Body of pancreas (tissue), 4 donors: ENCODE data around the gene EFNA1.

Experiments used
- POLR2A ChIP-seq, 3 donors: fragments of 450-650 bp; IDR thresholded peaks; one replicate each; pipeline ENCODE4 v1.6.1; 2016; ENCODE audit warnings: antibody characterized with exemption in 3 of 3, mild to moderate bottlenecking in 2 of 3
- TF ChIP-seq, protein P1 (sequence below), 7 experiments: fragments of 450-650 bp in 4 of 7; fragments of 200-600 bp in 3 of 7; sonication (generic) in 3 of 7; IDR thresholded peaks; one replicate each; pipeline ENCODE4 v1.5.1; 2016 to 2019; ENCODE audit warnings: antibody characterized with exemption in 7 of 7

DNA sequence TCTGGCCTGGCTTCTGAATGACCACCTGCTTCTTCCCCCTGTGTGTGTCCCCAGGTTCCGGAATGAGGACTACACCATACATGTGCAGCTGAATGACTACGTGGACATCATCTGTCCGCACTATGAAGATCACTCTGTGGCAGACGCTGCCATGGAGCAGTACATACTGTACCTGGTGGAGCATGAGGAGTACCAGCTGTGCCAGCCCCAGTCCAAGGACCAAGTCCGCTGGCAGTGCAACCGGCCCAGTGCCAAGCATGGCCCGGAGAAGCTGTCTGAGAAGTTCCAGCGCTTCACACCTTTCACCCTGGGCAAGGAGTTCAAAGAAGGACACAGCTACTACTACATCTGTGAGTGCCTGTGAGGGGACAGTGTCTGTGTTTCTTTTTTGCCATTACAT, 3.6 kb downstream of the EFNA1 start:
- TF ChIP-seq, protein P1, sequence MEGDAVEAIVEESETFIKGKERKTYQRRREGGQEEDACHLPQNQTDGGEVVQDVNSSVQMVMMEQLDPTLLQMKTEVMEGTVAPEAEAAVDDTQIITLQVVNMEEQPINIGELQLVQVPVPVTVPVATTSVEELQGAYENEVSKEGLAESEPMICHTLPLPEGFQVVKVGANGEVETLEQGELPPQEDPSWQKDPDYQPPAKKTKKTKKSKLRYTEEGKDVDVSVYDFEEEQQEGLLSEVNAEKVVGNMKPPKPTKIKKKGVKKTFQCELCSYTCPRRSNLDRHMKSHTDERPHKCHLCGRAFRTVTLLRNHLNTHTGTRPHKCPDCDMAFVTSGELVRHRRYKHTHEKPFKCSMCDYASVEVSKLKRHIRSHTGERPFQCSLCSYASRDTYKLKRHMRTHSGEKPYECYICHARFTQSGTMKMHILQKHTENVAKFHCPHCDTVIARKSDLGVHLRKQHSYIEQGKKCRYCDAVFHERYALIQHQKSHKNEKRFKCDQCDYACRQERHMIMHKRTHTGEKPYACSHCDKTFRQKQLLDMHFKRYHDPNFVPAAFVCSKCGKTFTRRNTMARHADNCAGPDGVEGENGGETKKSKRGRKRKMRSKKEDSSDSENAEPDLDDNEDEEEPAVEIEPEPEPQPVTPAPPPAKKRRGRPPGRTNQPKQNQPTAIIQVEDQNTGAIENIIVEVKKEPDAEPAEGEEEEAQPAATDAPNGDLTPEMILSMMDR (IDR thresholded peaks at IDR 0.05), result no peak
- TF ChIP-seq POLR2A (IDR thresholded peaks at IDR 0.05), result peak in 2 of 3 donors; percentile 30 to 39
